Lung (tissue), 12 donors: ENCODE results near the gene TGFBR1. TPM values are rescaled to one million over a fixed set of nuclear protein-coding genes. Genes with fewer than 3 reads are reported as not detected.
A peak's percentile ranks its signal among the peaks of the same experiment; 100 is the strongest.

ENCODE experiments used
- ATAC-seq: fragments of 200-7000 bp; cut with Tn5 transposase; one replicate; pipeline ENCODE4 v1.9.1; 2020; ENCODE audit warnings: moderate number of reproducible peaks; ENCODE audit not compliant: insufficient read depth, low FRiP score
- DNase-seq, 3 donors: peaks; one replicate each; pipeline ENCODE4 v3.0.0-alpha.2; 2013 to 2017
- H3K27ac ChIP-seq, 2 donors: one replicate each; pipeline ENCODE4 v1.5.1; 2013; ENCODE audit warnings: mild to moderate bottlenecking in 2 of 2, moderate library complexity in 2 of 2, control low read depth in 1 of 2, inconsistent platforms in 1 of 2, low read depth in 1 of 2, low read length in 1 of 2
- H3K27me3 ChIP-seq, 3 donors: one replicate each; pipeline ENCODE4 v1.5.1; 2013; ENCODE audit warnings: low read length in 2 of 3; ENCODE audit not compliant: control insufficient read depth in 3 of 3, insufficient read depth in 3 of 3
- H3K36me3 ChIP-seq, 4 donors: one replicate each; pipeline ENCODE4 v1.5.1; 2013; ENCODE audit warnings: low read length in 4 of 4, mild to moderate bottlenecking in 1 of 4, moderate library complexity in 1 of 4; ENCODE audit not compliant: control insufficient read depth in 4 of 4, insufficient read depth in 4 of 4
- H3K4me1 ChIP-seq, 5 donors: one replicate each; pipeline ENCODE4 v1.5.1; 2013; ENCODE audit warnings: low read length in 5 of 5, mild to moderate bottlenecking in 2 of 5, moderate library complexity in 1 of 5; ENCODE audit not compliant: control insufficient read depth in 5 of 5, insufficient read depth in 5 of 5
- H3K4me3 ChIP-seq: one replicate; pipeline ENCODE4 v1.5.1; 2013; ENCODE audit warnings: mild to moderate bottlenecking, control low read depth, moderate library complexity
- H3K9ac ChIP-seq, 2 donors: one replicate each; pipeline ENCODE4 v1.5.1; 2013; ENCODE audit warnings: low read length in 2 of 2, control low read depth in 1 of 2; ENCODE audit not compliant: insufficient read depth in 1 of 2
- H3K9me3 ChIP-seq, 4 donors: one replicate each; pipeline ENCODE4 v1.5.1; 2013; ENCODE audit warnings: low read length in 3 of 4, mild to moderate bottlenecking in 1 of 4, moderate library complexity in 1 of 4; ENCODE audit not compliant: control insufficient read depth in 4 of 4, insufficient read depth in 3 of 4
- WGBS, 2 donors: extraction: QIAGEN DNeasy Blood & Tissue Kit; methylation state at CpG; one replicate each; pipeline ENCODE4 v1.1.7; 2013; 5-methylcytosine and 5-hydroxymethylcytosine counted together
- polyA plus RNA-seq, 2 donors: library from polyadenylated mRNA; stranded (reverse); fragments of 200-250 nt; gene quantifications; one replicate each; pipeline ENCODE4 v1.2.1, GENCODE V29; 2013
- total RNA-seq, 2 donors: library from RNA; depleted of rRNA in 1 of 2; stranded (reverse); fragments of >200 nt in 1 of 2; gene quantifications; one replicate each; pipeline ENCODE4 v1.2.1, GENCODE V29; 2014 to 2021
- TF ChIP-seq, protein P1 (sequence below): IDR thresholded peaks from 2 replicates; pipeline ENCODE4 v1.5.1; 2012; ENCODE audit warnings: mild to moderate bottlenecking; ENCODE audit errors: control extremely low read depth, extremely low read depth
- donor health status: control.
- donor health status: control.
- donor health status: Bipolar disorder and iron deficiency.
- donor health status: healthy.
- donor health status: DM: yes; HTN: yes; CAD: no.

The TGFBR1 gene
- total and polyA plus RNA-seq, 4 donors = 14.2 to 73.2 (median 28.9) TPM

DNA sequence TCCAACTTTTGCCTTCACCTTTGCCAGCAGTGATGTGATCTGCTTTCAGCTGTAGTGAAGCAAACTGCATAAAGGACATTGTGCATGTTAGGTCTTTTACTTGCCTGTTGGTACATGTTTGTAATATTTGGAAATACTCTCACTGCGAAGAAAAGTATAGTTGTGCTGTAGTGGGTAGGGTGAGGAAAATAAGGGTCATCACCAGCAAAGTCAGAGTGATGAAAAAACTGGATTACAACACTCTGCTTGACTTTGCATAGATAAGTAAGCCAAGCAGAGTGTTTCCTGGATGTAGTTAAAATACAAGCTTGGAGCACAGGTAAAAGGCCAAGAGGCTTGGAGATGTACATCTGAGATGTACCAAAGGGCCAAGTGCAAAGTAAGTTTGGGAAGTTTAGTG lies 16.7 kb downstream of the TGFBR1 start:
- Histone ChIP-seq H3K27ac (no peak overlapping the region), H3K9me3 (no peaks in the 10 kb centered on the region), H3K9ac (no peak overlapping the region), H3K4me3 (no peak overlapping the region), H3K27me3 (no peaks in the 10 kb centered on the region), H3K36me3 (no peaks in the 10 kb centered on the region), H3K4me1 (peaks cover 0 to 26% (median 0%) of the 10 kb centered on the region in 5 donors)
- 24 to 58% methylated on average over 1 of the region's 1 CpG for WGBS, 2 donors
- DNase-seq (no peak), ATAC-seq (peak; percentile 29)
- TF ChIP-seq, protein P1, sequence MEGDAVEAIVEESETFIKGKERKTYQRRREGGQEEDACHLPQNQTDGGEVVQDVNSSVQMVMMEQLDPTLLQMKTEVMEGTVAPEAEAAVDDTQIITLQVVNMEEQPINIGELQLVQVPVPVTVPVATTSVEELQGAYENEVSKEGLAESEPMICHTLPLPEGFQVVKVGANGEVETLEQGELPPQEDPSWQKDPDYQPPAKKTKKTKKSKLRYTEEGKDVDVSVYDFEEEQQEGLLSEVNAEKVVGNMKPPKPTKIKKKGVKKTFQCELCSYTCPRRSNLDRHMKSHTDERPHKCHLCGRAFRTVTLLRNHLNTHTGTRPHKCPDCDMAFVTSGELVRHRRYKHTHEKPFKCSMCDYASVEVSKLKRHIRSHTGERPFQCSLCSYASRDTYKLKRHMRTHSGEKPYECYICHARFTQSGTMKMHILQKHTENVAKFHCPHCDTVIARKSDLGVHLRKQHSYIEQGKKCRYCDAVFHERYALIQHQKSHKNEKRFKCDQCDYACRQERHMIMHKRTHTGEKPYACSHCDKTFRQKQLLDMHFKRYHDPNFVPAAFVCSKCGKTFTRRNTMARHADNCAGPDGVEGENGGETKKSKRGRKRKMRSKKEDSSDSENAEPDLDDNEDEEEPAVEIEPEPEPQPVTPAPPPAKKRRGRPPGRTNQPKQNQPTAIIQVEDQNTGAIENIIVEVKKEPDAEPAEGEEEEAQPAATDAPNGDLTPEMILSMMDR = no peak

DNA sequence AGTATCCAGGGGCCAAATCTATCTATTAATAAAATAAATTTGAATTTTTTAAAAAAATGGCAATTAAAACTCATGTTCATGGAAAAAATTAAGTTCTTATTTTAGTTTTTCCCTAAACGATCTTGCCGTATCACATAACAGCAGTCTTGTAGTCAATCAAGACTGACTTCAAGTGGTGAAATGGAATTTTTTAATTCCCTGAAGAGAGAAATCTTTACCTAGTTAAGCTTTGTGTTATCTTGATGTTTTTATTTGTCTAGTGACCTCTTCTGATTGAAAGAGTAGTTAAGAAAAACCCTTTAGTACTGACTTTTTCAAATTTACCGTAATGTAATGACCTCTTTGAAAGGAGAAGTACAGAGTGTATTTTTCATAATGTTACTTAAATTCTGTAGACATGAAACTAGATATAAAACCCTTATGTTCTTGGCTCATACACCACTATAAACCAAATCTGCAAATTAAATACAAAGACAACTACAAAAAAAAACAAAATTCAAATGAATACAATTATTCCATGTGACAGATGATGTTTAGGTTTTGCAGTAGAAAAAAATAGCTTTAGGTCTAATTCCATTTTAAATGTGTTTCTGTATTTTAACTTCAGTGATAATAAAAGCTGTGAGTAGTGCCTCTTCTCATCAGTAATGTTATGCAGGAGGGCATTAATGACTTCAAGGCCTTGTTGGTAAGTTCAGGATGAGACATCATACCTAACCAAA lies 19.8 kb downstream of the TGFBR1 start:
- 71 to 83% methylated on average over 3 of the region's 3 CpGs for WGBS, 2 donors
- DNase-seq (no peak), ATAC-seq (no peak)
- Histone ChIP-seq H3K9ac (no peak overlapping the region), H3K27me3 (no peaks in the 10 kb centered on the region), H3K4me3 (no peak overlapping the region), H3K4me1 (peaks cover 0 to 34% (median 0%) of the 10 kb centered on the region in 5 donors), H3K36me3 (no peaks in the 10 kb centered on the region), H3K27ac (no peak overlapping the region), H3K9me3 (no peaks in the 10 kb centered on the region)
- TF ChIP-seq, protein P1 = no peak

DNA sequence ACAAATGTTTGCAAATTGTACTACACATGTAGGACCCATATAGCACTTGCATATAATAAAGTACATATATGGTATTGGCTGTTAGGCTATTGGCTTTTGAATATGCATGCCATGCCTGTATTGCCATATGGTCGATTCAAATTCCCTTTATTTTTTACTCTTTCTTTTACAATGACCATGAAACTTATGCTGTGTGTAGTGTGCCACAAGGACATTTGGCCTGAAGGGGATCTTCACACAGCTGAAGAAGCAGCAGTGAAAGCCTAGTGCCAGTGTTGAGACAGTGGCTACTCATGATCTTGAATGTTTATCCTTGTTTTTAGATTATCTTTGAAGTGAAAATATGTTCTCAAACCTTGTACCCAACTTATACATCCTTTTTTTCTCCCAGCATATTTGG lies 20.5 kb downstream of the TGFBR1 start:
- peaks cover 0 to 33% (median 0%) of the 10 kb centered on the region in 5 donors for H3K4me1 ChIP-seq
- H3K9me3 ChIP-seq = no peaks in the 10 kb centered on the region
- DNase-seq = no peak
- H3K36me3 ChIP-seq = peaks cover 0 to 1% (median 0%) of the 10 kb centered on the region in 4 donors
- WGBS, 2 donors = 92 to 100% methylated on average over 1 of the region's 1 CpG
- H3K4me3 ChIP-seq = no peak overlapping the region
- no peak overlapping the region for H3K27ac ChIP-seq
- no peak for ATAC-seq
- TF ChIP-seq, protein P1 = no peak
- no peaks in the 10 kb centered on the region for H3K27me3 ChIP-seq
- no peak overlapping the region for H3K9ac ChIP-seq
